NCI-H2081 (cell line): ENCODE data around the gene RSAD2.
"Not testable (repeated sequence)": the region's sequence is repeated elsewhere in the genome, so short reads cannot be mapped to it uniquely, and the experiment has no call there.

Experiments
- DNase-seq, 2 experiments: peaks; one replicate each; lab custom pipeline; 2025; lab: John Stamatoyannopoulos, UW

The RSAD2 gene

GRCh38 chr2:6864923-6865345, 12.6 kb upstream of the RSAD2 start:
- DNase-seq: no peak

GRCh38 chr2:6865346-6866274, 12.0 kb upstream of the RSAD2 start, which contains the start of gene CMPK2:
Gene CMPK2 (minus strand): TSS chr2:6865907. CDS start chr2:6865696, 211 bp downstream.
- DNase-seq: peak; percentile 62 to 68

GRCh38 chr2:6866275-6866671, 11.3 kb upstream of the RSAD2 start:
- DNase-seq: peak; percentile 53 to 73

- no peak for DNase-seq
These were observed 10.6 kb upstream of the RSAD2 start for GRCh38 chr2:6866982-6867381.

GRCh38 chr2:6872394-6872793, 5.2 kb upstream of the RSAD2 start:
- DNase-seq: no peak

- no peak for DNase-seq
These were observed 3.5 kb upstream of the RSAD2 start for GRCh38 chr2:6874032-6874431.

GRCh38 chr2:6876309-6876708, 1.3 kb upstream of the RSAD2 start:
- DNase-seq: no peak

GRCh38 chr2:6878549-6878948, 972 bp downstream of the RSAD2 start:
- no peak for DNase-seq

GRCh38 chr2:6879011-6879410, 1.4 kb downstream of the RSAD2 start:
- no peak for DNase-seq

- no peak for DNase-seq
These were observed 2.7 kb downstream of the RSAD2 start for GRCh38 chr2:6880200-6880733.

GRCh38 chr2:6881046-6881445, 3.5 kb downstream of the RSAD2 start:
- no peak for DNase-seq

- no peak for DNase-seq
These were observed 3.9 kb downstream of the RSAD2 start for GRCh38 chr2:6881516-6881915.

GRCh38 chr2:6883448-6884122, 6.0 kb downstream of the RSAD2 start:
- no peak for DNase-seq

GRCh38 chr2:6885551-6885950, 8.0 kb downstream of the RSAD2 start:
- DNase-seq: no peak

- no peak for DNase-seq
These were observed 8.4 kb downstream of the RSAD2 start for GRCh38 chr2:6885968-6886367.

GRCh38 chr2:6887751-6888192, 10.2 kb downstream of the RSAD2 start:
- no peak for DNase-seq

GRCh38 chr2:6888724-6889123, 11.1 kb downstream of the RSAD2 start:
- DNase-seq: no peak

- DNase-seq: no peak
These were observed 16.4 kb downstream of the RSAD2 start for GRCh38 chr2:6893876-6894482.

- DNase-seq: peak; percentile 10 to 38
These were observed 19.6 kb downstream of the RSAD2 start for GRCh38 chr2:6896930-6897759.

- not testable (repeated sequence) for DNase-seq
These were observed 25.0 kb downstream of the RSAD2 start for GRCh38 chr2:6902581-6902980.

- DNase-seq: no peak
These were observed 28.1 kb downstream of the RSAD2 start for GRCh38 chr2:6905668-6906067.
